OCI-LY7 (cell line): ENCODE results near the gene LMAN2L. TPM values are rescaled to one million over a fixed set of nuclear protein-coding genes. Genes with fewer than 3 reads are reported as not detected.

ENCODE experiments used
- BruUV-seq: library from RNA; stranded (reverse); fragments of 400-500 nt; replicated peaks from 2 replicates; lab custom pipeline; 2021; lab: Mats Ljungman, UMichigan
- CTCF ChIA-PET: fragments of 300-600 bp; sonication (Branson Sonifier 250); formaldehyde crosslinking; loops from one replicate; lab custom pipeline; 2022; ENCODE audit warnings: antibody characterized with exemption; ENCODE audit not compliant: unreplicated experiment; lab: Charles Lee
- POLR2A ChIA-PET: fragments of 300-600 bp; sonication (Branson Sonifier 250); formaldehyde crosslinking; loops from one replicate; lab custom pipeline; 2022; ENCODE audit warnings: antibody characterized with exemption; lab: Charles Lee
- DNase-seq: peaks from one replicate; pipeline ENCODE4 v3.0.0-alpha.2; 2015; ENCODE audit warnings: low spot score
- H2AFZ ChIP-seq: fragments of 200-600 bp; sonication (generic), shearing (Covaris generic); 2 replicates; pipeline ENCODE4 v1.6.1; 2014; ENCODE audit warnings: mild to moderate bottlenecking, antibody characterized with exemption, low read length, moderate library complexity
- H3K27ac ChIP-seq: fragments of 200-600 bp; sonication (generic); 2 replicates; pipeline ENCODE4 v1.5.1; 2014; ENCODE audit warnings: mixed run types, low read depth, mild to moderate bottlenecking, moderate library complexity, low read length, inconsistent platforms; ENCODE audit not compliant: poor library complexity, severe bottlenecking
- H3K36me3 ChIP-seq: fragments of 200-600 bp; sonication (generic); 2 replicates; pipeline ENCODE4 v1.6.1; 2014; ENCODE audit warnings: mild to moderate bottlenecking, antibody characterized with exemption, low read length, moderate library complexity, mixed read lengths; ENCODE audit not compliant: insufficient read depth
- H3K4me1 ChIP-seq: fragments of 200-600 bp; sonication (generic); 2 replicates; pipeline ENCODE4 v1.5.1; 2014; ENCODE audit warnings: mild to moderate bottlenecking, low read length; ENCODE audit not compliant: insufficient read depth, poor library complexity, severe bottlenecking
- H3K4me2 ChIP-seq: fragments of 200-600 bp; sonication (generic); 2 replicates; pipeline ENCODE4 v1.6.1; 2014; ENCODE audit warnings: mild to moderate bottlenecking, low read length
- H3K4me3 ChIP-seq: fragments of 200-600 bp; sonication (generic); 2 replicates; pipeline ENCODE4 v1.5.1; 2014; ENCODE audit warnings: mild to moderate bottlenecking, low read depth, low read length; ENCODE audit not compliant: poor library complexity, severe bottlenecking
- H3K79me2 ChIP-seq: fragments of 200-600 bp; sonication (generic); 2 replicates; pipeline ENCODE4 v1.6.1; 2016; ENCODE audit warnings: low read depth, mild to moderate bottlenecking, low read length, moderate library complexity, mixed read lengths; ENCODE audit not compliant: insufficient read depth
- H3K9me2 ChIP-seq: fragments of 200-600 bp; sonication (generic); 2 replicates; pipeline ENCODE4 v1.6.1; 2016; ENCODE audit warnings: mild to moderate bottlenecking, low read length, mixed read lengths; ENCODE audit not compliant: insufficient read depth
- H3K9me3 ChIP-seq: fragments of 200-600 bp; sonication (generic); 2 replicates; pipeline ENCODE4 v1.6.1; 2014; ENCODE audit warnings: mild to moderate bottlenecking, mixed run types, low read length, mixed read lengths
- H4K20me1 ChIP-seq: fragments of 200-600 bp; sonication (generic); 2 replicates; pipeline ENCODE4 v1.6.1; 2014; ENCODE audit warnings: mild to moderate bottlenecking, antibody characterized with exemption, low read length, moderate library complexity, mixed read lengths; ENCODE audit not compliant: insufficient read depth
- CTCF ChIP-seq: fragments of 200-600 bp; sonication (generic); conservative IDR thresholded peaks from 2 replicates; pipeline ENCODE4 v1.5.1; 2014; ENCODE audit warnings: mild to moderate bottlenecking, antibody characterized with exemption, low read length, moderate library complexity, mixed read lengths
- EZH2phosphoT487 ChIP-seq: fragments of 200-600 bp; sonication (generic); IDR thresholded peaks from 2 replicates; pipeline ENCODE4 v1.6.1; 2018; ENCODE audit warnings: low read depth, borderline replicate concordance, mild to moderate bottlenecking, mixed run types, antibody characterized with exemption, low read length, moderate library complexity, mixed read lengths
- intact Hi-C: fragments of 100-400 bp; cut with micrococcal nuclease; formaldehyde crosslinking; loops from one replicate; pipeline ENCODE4 v1.10.0; 2022; ENCODE audit not compliant: unreplicated experiment
- total RNA-seq, 2 experiments: library from RNA; depleted of rRNA in 1 of 2; stranded (reverse); fragments of >200 nt in 1 of 2; shearing (Covaris generic) in 1 of 2; gene quantifications; 2 replicates each; pipeline ENCODE4 v1.2.3, GENCODE V29; 2014 to 2022

The LMAN2L gene
- total RNA-seq, 2 experiments from 2014 or later = 11.3 to 12.9 TPM

- no peak overlapping the region for H3K27ac ChIP-seq
- H3K9me2 ChIP-seq = no peaks in the 10 kb centered on the region
- intact Hi-C loops = no loop called here
- no peaks in the 10 kb centered on the region for H3K36me3 ChIP-seq
- no peak for DNase-seq
- H3K79me2 ChIP-seq = peaks cover 2% of the 10 kb centered on the region; the same call in 1 of the 2 replicates
- no peaks in the 10 kb centered on the region for H4K20me1 ChIP-seq
- peaks cover 32% of the 10 kb centered on the region for H3K4me1 ChIP-seq
- ChIA-PET CTCF (no interaction called here), POLR2A (interaction anchor here (0.7 kb wide), 1 partner anchor 11 kb away, joined by 3 read pairs; no protein-coding TSS in a partner anchor)
- no peak overlapping the region for H3K4me3 ChIP-seq
- no peak for TF ChIP-seq EZH2phosphoT487
- 0 out of 2 replicates have a peak, but pooled peaks have one; percentile 4 for TF ChIP-seq CTCF
- H2AFZ ChIP-seq = no peak overlapping the region
- H3K9me3 ChIP-seq = no peaks in the 10 kb centered on the region
- no peak overlapping the region for H3K4me2 ChIP-seq
- no TSS peak for BruUV-seq
Measured at GRCh38 chr2:96757477-96757860, 17.6 kb upstream of the LMAN2L start.

- no peak overlapping the region for H3K27ac ChIP-seq
- no peaks in the 10 kb centered on the region for H3K36me3 ChIP-seq
- H3K9me3 ChIP-seq = no peaks in the 10 kb centered on the region
- DNase-seq = no peak
- BruUV-seq = no TSS peak
- H3K4me1 ChIP-seq = peaks cover 29% of the 10 kb centered on the region
- no peak overlapping the region for H2AFZ ChIP-seq
- POLR2A ChIA-PET = interaction anchor here (0.7 kb wide), 1 partner anchor 11 kb away, joined by 3 read pairs; no protein-coding TSS in a partner anchor
- H3K4me2 ChIP-seq = no peak overlapping the region
- TF ChIP-seq EZH2phosphoT487 (no peak), CTCF (peak; percentile 43; the same call in 1 of the 2 replicates)
- CTCF ChIA-PET = no interaction called here
- no peaks in the 10 kb centered on the region for H3K79me2 ChIP-seq
- H3K9me2 ChIP-seq = no peaks in the 10 kb centered on the region
- no peaks in the 10 kb centered on the region for H4K20me1 ChIP-seq
- no peak overlapping the region for H3K4me3 ChIP-seq
- intact Hi-C loops = no loop called here
Measured at GRCh38 chr2:96756788-96757476, 17.1 kb upstream of the LMAN2L start.

GRCh38 chr2:96754317-96754716 lies 14.5 kb upstream of the LMAN2L start:
- H3K9me3 ChIP-seq = no peaks in the 10 kb centered on the region
- no peaks in the 10 kb centered on the region for H3K79me2 ChIP-seq
- no peaks in the 10 kb centered on the region for H3K9me2 ChIP-seq
- H3K36me3 ChIP-seq = no peaks in the 10 kb centered on the region
- DNase-seq = no peak
- POLR2A ChIA-PET = no interaction called here
- no peak overlapping the region for H3K27ac ChIP-seq
- TF ChIP-seq EZH2phosphoT487 (no peak), CTCF (no peak)
- no peak overlapping the region for H3K4me3 ChIP-seq
- peaks cover 8% of the 10 kb centered on the region for H3K4me1 ChIP-seq
- CTCF ChIA-PET = no interaction called here
- intact Hi-C loops = no loop called here
- BruUV-seq = no TSS peak
- H4K20me1 ChIP-seq = no peaks in the 10 kb centered on the region
- H2AFZ ChIP-seq = no peak overlapping the region
- H3K4me2 ChIP-seq = no peak overlapping the region
